ENCODE data around the gene RIPK1.

- TF ChIP-seq, protein P1, sequence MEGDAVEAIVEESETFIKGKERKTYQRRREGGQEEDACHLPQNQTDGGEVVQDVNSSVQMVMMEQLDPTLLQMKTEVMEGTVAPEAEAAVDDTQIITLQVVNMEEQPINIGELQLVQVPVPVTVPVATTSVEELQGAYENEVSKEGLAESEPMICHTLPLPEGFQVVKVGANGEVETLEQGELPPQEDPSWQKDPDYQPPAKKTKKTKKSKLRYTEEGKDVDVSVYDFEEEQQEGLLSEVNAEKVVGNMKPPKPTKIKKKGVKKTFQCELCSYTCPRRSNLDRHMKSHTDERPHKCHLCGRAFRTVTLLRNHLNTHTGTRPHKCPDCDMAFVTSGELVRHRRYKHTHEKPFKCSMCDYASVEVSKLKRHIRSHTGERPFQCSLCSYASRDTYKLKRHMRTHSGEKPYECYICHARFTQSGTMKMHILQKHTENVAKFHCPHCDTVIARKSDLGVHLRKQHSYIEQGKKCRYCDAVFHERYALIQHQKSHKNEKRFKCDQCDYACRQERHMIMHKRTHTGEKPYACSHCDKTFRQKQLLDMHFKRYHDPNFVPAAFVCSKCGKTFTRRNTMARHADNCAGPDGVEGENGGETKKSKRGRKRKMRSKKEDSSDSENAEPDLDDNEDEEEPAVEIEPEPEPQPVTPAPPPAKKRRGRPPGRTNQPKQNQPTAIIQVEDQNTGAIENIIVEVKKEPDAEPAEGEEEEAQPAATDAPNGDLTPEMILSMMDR (IDR thresholded peaks at IDR 0.05; ENCODE audit: low read length), result no peak
- no peak for TF ChIP-seq EZH2 (IDR thresholded peaks at IDR 0.05; ENCODE audit: borderline replicate concordance, low read length)
These were observed 49.2 kb upstream of the RIPK1 start for GRCh38 chr6:3019065-3019464.

Data from OCI-LY1 (cell line).